ENCODE measurements around the gene SOAT1.

SOAT1 gene

GRCh38 chr1:179369751-179370341, 76.2 kb downstream of the SOAT1 start:
- DNase-seq (ENCODE audit: low read depth, low spot score) = peak; percentile 31
- H3K4me3 ChIP-seq (ENCODE audit: low read depth, low read length) = no peak overlapping the region
- TF ChIP-seq, protein P1, sequence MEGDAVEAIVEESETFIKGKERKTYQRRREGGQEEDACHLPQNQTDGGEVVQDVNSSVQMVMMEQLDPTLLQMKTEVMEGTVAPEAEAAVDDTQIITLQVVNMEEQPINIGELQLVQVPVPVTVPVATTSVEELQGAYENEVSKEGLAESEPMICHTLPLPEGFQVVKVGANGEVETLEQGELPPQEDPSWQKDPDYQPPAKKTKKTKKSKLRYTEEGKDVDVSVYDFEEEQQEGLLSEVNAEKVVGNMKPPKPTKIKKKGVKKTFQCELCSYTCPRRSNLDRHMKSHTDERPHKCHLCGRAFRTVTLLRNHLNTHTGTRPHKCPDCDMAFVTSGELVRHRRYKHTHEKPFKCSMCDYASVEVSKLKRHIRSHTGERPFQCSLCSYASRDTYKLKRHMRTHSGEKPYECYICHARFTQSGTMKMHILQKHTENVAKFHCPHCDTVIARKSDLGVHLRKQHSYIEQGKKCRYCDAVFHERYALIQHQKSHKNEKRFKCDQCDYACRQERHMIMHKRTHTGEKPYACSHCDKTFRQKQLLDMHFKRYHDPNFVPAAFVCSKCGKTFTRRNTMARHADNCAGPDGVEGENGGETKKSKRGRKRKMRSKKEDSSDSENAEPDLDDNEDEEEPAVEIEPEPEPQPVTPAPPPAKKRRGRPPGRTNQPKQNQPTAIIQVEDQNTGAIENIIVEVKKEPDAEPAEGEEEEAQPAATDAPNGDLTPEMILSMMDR (IDR thresholded peaks at IDR 0.05; ENCODE audit: insufficient read depth, low read length, missing control alignments) = peak; percentile 48
- ChIA-PET POLR2A (interaction anchor here (0.5 kb wide), 1 partner anchor 1719 kb away, joined by 4 read pairs; no protein-coding TSS in a partner anchor), CTCF (interaction anchor here (0.7 to 8.4 kb wide), 19 partner anchors 8 to 667 kb away, joined by 3 to 159 read pairs (median 4); partner anchors contain the start of genes SOAT1 and TOR3A)

DNA sequence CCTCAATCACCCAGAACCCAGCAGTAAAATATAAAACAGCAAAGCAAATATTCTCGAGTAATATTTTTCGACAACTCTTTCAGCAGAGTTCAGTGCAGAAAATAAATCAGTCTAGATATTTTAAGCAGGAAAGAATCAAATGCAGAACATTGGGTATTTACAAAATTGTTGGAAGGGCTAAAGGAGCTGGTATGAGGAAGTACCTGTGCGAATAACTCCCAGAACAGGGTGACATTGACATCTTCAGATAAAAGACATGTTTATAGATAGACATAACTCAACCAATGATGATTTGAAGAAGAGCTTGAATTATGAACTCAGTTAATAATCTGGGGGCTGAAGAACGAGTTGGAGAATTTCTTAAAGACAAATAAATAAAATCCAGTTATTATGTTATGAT, 78.6 kb downstream of the SOAT1 start:
- H3K4me3 ChIP-seq (ENCODE audit: low read depth, low read length) = no peak overlapping the region
- ChIA-PET POLR2A (no interaction called here), CTCF (interaction anchor here (1.0 to 8.4 kb wide), 3 partner anchors 121 to 293 kb away, joined by 4 to 159 read pairs (median 6); no protein-coding TSS in a partner anchor)
- TF ChIP-seq, protein P1 (IDR thresholded peaks at IDR 0.05; ENCODE audit: insufficient read depth, low read length, missing control alignments) = no peak
- DNase-seq (ENCODE audit: low read depth, low spot score) = no peak

GRCh38 chr1:179376223-179376622, 82.6 kb downstream of the SOAT1 start:
- no peak overlapping the region for H3K4me3 ChIP-seq (ENCODE audit: low read depth, low read length)
- CTCF ChIA-PET = interaction anchor here (0.9 to 1.1 kb wide), 4 partner anchors 8 to 296 kb away, joined by 3 to 6 read pairs (median 4); partner anchors contain the start of gene AXDND1
- DNase-seq (ENCODE audit: low read depth, low spot score) = no peak
- POLR2A ChIA-PET = no interaction called here
- TF ChIP-seq, protein P1 (IDR thresholded peaks at IDR 0.05; ENCODE audit: insufficient read depth, low read length, missing control alignments) = no peak

- DNase-seq (ENCODE audit: low read depth, low spot score) = no peak
- H3K4me3 ChIP-seq (ENCODE audit: low read depth, low read length) = no peak overlapping the region
- TF ChIP-seq, protein P1 (IDR thresholded peaks at IDR 0.05; ENCODE audit: insufficient read depth, low read length, missing control alignments) = no peak
- ChIA-PET POLR2A (no interaction called here), CTCF (no interaction called here)
These were observed 86.7 kb downstream of the SOAT1 start for GRCh38 chr1:179380299-179380698.

DNA sequence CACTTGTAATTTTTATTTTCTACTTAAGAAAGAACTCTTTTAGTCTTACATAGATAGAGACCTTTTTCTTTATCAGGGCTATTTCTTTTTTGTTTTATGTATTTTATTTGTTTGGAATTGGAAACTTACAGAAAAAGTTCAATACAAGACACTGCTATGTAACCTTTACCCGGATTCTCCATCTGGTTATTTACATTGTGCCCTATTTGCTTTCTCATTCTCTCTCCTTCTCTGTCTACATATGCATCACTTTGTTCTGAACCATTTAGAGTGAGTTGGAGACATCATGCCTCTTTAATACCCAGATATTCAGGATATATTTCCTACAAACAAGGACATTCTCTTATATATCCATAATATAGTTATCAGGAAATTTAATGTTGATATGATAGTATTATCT, 90.4 kb downstream of the SOAT1 start:
- DNase-seq (ENCODE audit: low read depth, low spot score) = no peak
- ChIA-PET CTCF (interaction anchor here (0.8 to 1.0 kb wide), 2 partner anchors 8 to 14 kb away, joined by 3 read pairs; no protein-coding TSS in a partner anchor), POLR2A (no interaction called here)
- H3K4me3 ChIP-seq (ENCODE audit: low read depth, low read length) = no peak overlapping the region
- TF ChIP-seq, protein P1 (IDR thresholded peaks at IDR 0.05; ENCODE audit: insufficient read depth, low read length, missing control alignments) = no peak

GRCh38 chr1:179385510-179385909, 91.9 kb downstream of the SOAT1 start:
- CTCF ChIA-PET = no interaction called here
- no peak for DNase-seq (ENCODE audit: low read depth, low spot score)
- TF ChIP-seq, protein P1 (IDR thresholded peaks at IDR 0.05; ENCODE audit: insufficient read depth, low read length, missing control alignments) = no peak
- H3K4me3 ChIP-seq (ENCODE audit: low read depth, low read length) = no peak overlapping the region
- POLR2A ChIA-PET = no interaction called here

Data from AG04449 (cell line).